Hepatocyte (in vitro differentiated cells): ENCODE results near the gene HELB. TPM values are rescaled to one million over a fixed set of nuclear protein-coding genes. Genes with fewer than 3 reads are reported as not detected.

Experiments used
- DNase-seq: peaks from one replicate; pipeline ENCODE4 v3.0.0-alpha.2; 2016; ENCODE audit warnings: low spot score
- H2AFZ ChIP-seq: fragments of 200-600 bp; sonication (generic); 2 replicates; pipeline ENCODE4 v1.6.0; 2016; ENCODE audit warnings: antibody characterized with exemption, mild to moderate bottlenecking
- H3K27ac ChIP-seq: fragments of 200-600 bp; sonication (generic); 2 replicates; pipeline ENCODE4 v1.5.1; 2016; ENCODE audit warnings: mild to moderate bottlenecking
- H3K27me3 ChIP-seq: fragments of 200-600 bp; sonication (generic); 2 replicates; pipeline ENCODE4 v1.6.1; 2016
- H3K36me3 ChIP-seq: fragments of 200-600 bp; sonication (generic); replicated peaks from 2 replicates; pipeline ENCODE4 v1.5.1; 2016; ENCODE audit warnings: low read depth; ENCODE audit not compliant: insufficient read depth
- H3K4me1 ChIP-seq: fragments of 200-600 bp; sonication (generic); 2 replicates; pipeline ENCODE4 v1.5.1; 2016; ENCODE audit warnings: mild to moderate bottlenecking, moderate library complexity; ENCODE audit not compliant: insufficient read depth
- H3K4me2 ChIP-seq: fragments of 200-600 bp; sonication (generic); 2 replicates; pipeline ENCODE4 v1.6.0; 2016
- H3K4me3 ChIP-seq: fragments of 200-600 bp; sonication (generic); 2 replicates; pipeline ENCODE4 v1.5.1; 2016; ENCODE audit warnings: mild to moderate bottlenecking
- H3K79me2 ChIP-seq: fragments of 200-600 bp; sonication (generic); 2 replicates; pipeline ENCODE4 v1.6.0; 2017; ENCODE audit warnings: mild to moderate bottlenecking
- H3K9me2 ChIP-seq: fragments of 200-600 bp; sonication (generic); replicated peaks from 2 replicates; pipeline ENCODE4 v1.6.0; 2017; ENCODE audit warnings: mild to moderate bottlenecking; ENCODE audit not compliant: insufficient read depth
- H3K9me3 ChIP-seq: fragments of 200-600 bp; sonication (generic); 2 replicates; pipeline ENCODE4 v1.5.1; 2016; ENCODE audit warnings: low read depth, mild to moderate bottlenecking
- H4K20me1 ChIP-seq: fragments of 200-600 bp; sonication (generic); 2 replicates; pipeline ENCODE4 v1.6.0; 2016; ENCODE audit warnings: mild to moderate bottlenecking; ENCODE audit not compliant: insufficient read depth, poor library complexity, severe bottlenecking
- CTCF ChIP-seq: fragments of 200-600 bp; sonication (generic); IDR thresholded peaks from 2 replicates; pipeline ENCODE4 v1.5.1; 2016; ENCODE audit warnings: antibody characterized with exemption, mild to moderate bottlenecking; ENCODE audit not compliant: poor library complexity
- EZH2 ChIP-seq: fragments of 200-600 bp; sonication (generic); IDR thresholded peaks from 2 replicates; pipeline ENCODE4 v1.6.1; 2016; ENCODE audit warnings: antibody characterized with exemption, mild to moderate bottlenecking, borderline replicate concordance
- EZH2phosphoT487 ChIP-seq: fragments of 200-600 bp; sonication (generic); IDR thresholded peaks from one replicate; pipeline ENCODE4 v1.6.1; 2018; ENCODE audit warnings: antibody characterized with exemption, mild to moderate bottlenecking, low read depth, moderate library complexity; ENCODE audit not compliant: unreplicated experiment, severe bottlenecking
- whole genome bisulfite sequencing: methylation state at CpG from one replicate; pipeline ENCODE4 v1.1.6; 2016; ENCODE audit warnings: low lambda C conversion rate; ENCODE audit errors: missing lambda C conversion rate; 5-methylcytosine and 5-hydroxymethylcytosine counted together
- polyA plus RNA-seq: library from polyadenylated mRNA; unstranded; fragments of >200 nt; fragmentation: Nextera tagmentation; extraction: Ambion mirVana; gene quantifications from 2 replicates; pipeline ENCODE4 v1.2.1, GENCODE V29; 2016
- total RNA-seq: library from RNA; depleted of rRNA; stranded (reverse); fragments of >200 nt; gene quantifications from 2 replicates; pipeline ENCODE4 v1.2.3, GENCODE V29; 2014

Gene HELB
- total and polyA plus RNA-seq, 2 experiments from 2014 or later, result 1.5 to 4.6 TPM

GRCh38 chr12:66335746-66336145, 33.5 kb downstream of the HELB start:
- Histone ChIP-seq H4K20me1 (no peaks in the 10 kb centered on the region), H3K4me2 (no peak overlapping the region), H3K4me3 (no peak overlapping the region), H2AFZ (no peak overlapping the region), H3K4me1 (no peaks in the 10 kb centered on the region), H3K27me3 (no peaks in the 10 kb centered on the region), H3K9me2 (no peaks in the 10 kb centered on the region), H3K36me3 (no peaks in the 10 kb centered on the region), H3K27ac (no peak overlapping the region), H3K9me3 (no peaks in the 10 kb centered on the region), H3K79me2 (no peaks in the 10 kb centered on the region)
- no peak for TF ChIP-seq CTCF
- WGBS, result 98% methylated on average over 2 of the region's 2 CpGs
- no peak for DNase-seq

- Histone ChIP-seq H3K4me1 (no peaks in the 10 kb centered on the region), H2AFZ (no peak overlapping the region), H4K20me1 (no peaks in the 10 kb centered on the region), H3K27me3 (no peaks in the 10 kb centered on the region), H3K9me2 (no peaks in the 10 kb centered on the region), H3K4me2 (no peak overlapping the region), H3K9me3 (no peaks in the 10 kb centered on the region), H3K36me3 (no peaks in the 10 kb centered on the region), H3K27ac (no peak overlapping the region), H3K4me3 (no peak overlapping the region), H3K79me2 (no peaks in the 10 kb centered on the region)
- no peak for DNase-seq
- TF ChIP-seq EZH2phosphoT487 (no peak), EZH2 (no peak), CTCF (no peak)
- WGBS, result 89% methylated on average over 2 of the region's 2 CpGs
These were observed 35.2 kb downstream of the HELB start for GRCh38 chr12:66337381-66338010.

- DNase-seq, result no peak
- no peaks in the 10 kb centered on the region for H3K4me1 ChIP-seq
- H3K79me2 ChIP-seq, result no peaks in the 10 kb centered on the region
- 98% methylated on average over 2 of the region's 2 CpGs for WGBS
- no peak overlapping the region for H3K4me3 ChIP-seq
- no peaks in the 10 kb centered on the region for H4K20me1 ChIP-seq
- no peak overlapping the region for H3K4me2 ChIP-seq
- H3K27ac ChIP-seq, result no peak overlapping the region
- H3K27me3 ChIP-seq, result no peaks in the 10 kb centered on the region
- no peaks in the 10 kb centered on the region for H3K36me3 ChIP-seq
- no peak for TF ChIP-seq CTCF
- TF ChIP-seq EZH2, result no peak
- TF ChIP-seq EZH2phosphoT487, result no peak
- H3K9me3 ChIP-seq, result no peaks in the 10 kb centered on the region
- H3K9me2 ChIP-seq, result no peaks in the 10 kb centered on the region
- no peak overlapping the region for H2AFZ ChIP-seq
These were observed 37.8 kb downstream of the HELB start for GRCh38 chr12:66340131-66340530.

- 98% methylated on average over 4 of the region's 4 CpGs for WGBS
- H3K4me3 ChIP-seq, result no peak overlapping the region
- H3K27ac ChIP-seq, result no peak overlapping the region
- no peaks in the 10 kb centered on the region for H3K9me2 ChIP-seq
- TF ChIP-seq CTCF, result no peak
- TF ChIP-seq EZH2phosphoT487, result no peak
- TF ChIP-seq EZH2, result no peak
- H4K20me1 ChIP-seq, result no peaks in the 10 kb centered on the region
- no peak overlapping the region for H3K4me2 ChIP-seq
- H3K79me2 ChIP-seq, result no peaks in the 10 kb centered on the region
- H3K36me3 ChIP-seq, result no peaks in the 10 kb centered on the region
- H3K4me1 ChIP-seq, result no peaks in the 10 kb centered on the region
- no peaks in the 10 kb centered on the region for H3K27me3 ChIP-seq
- no peak for DNase-seq
- no peak overlapping the region for H2AFZ ChIP-seq
- H3K9me3 ChIP-seq, result no peaks in the 10 kb centered on the region
These were observed 38.8 kb downstream of the HELB start for GRCh38 chr12:66341126-66341525.
